K562 (cell line): ENCODE data around the gene ABL1. TPM values are rescaled to one million over a fixed set of nuclear protein-coding genes. Genes with fewer than 3 reads are reported as not detected.

Experiments
- SNIP1 ChIP-seq: fragments of 450-650 bp; IDR thresholded peaks from 2 replicates; pipeline ENCODE4 v1.7.1; 2017; ENCODE audit warnings: low read depth, mild to moderate bottlenecking
- polyA plus RNA-seq, 8 experiments: library from polyadenylated mRNA; depleted of rRNA in 4 of 8; stranded (reverse) in 5 of 8; unstranded in 3 of 8; fragments of >200 nt; fragmentation: Nextera tagmentation in 2 of 8; fragmentation: Illumina TruSeq in 1 of 8; extraction: Ambion mirVana in 2 of 8; extraction: Trizol in 1 of 8; gene quantifications; 2 replicates each; pipeline versions ENCODE4 v1.2.1 to v1.2.3, GENCODE V29; 2011 to 2014; ENCODE audit warnings: inconsistent platforms in 1 of 8, missing spikeins in 1 of 8
- total RNA-seq, 7 experiments: library from RNA; depleted of rRNA in 6 of 7; stranded (reverse); fragments of >200 nt in 6 of 7; fragmentation: Illumina TruSeq in 2 of 7; extraction: Trizol in 2 of 7; gene quantifications; 2 replicates each; pipeline versions ENCODE4 v1.2.1 to v1.2.3, GENCODE V29; 2011 to 2021; ENCODE audit warnings: low replicate concordance in 1 of 7
- TF ChIP-seq, protein P1 (sequence below), 2 experiments: IDR thresholded peaks in 1 of 2; conservative IDR thresholded peaks in 1 of 2; 2 replicates each; pipeline ENCODE4 v1.6.1; 2016; ENCODE audit warnings: low read depth in 2 of 2, mild to moderate bottlenecking in 1 of 2, missing compliant biosample characterization in 1 of 2, missing genetic modification characterization in 1 of 2, moderate library complexity in 1 of 2
- TF ChIP-seq, protein P2 (sequence below): fragments of 250-450 bp; sonication (Bioruptor Pico); IDR thresholded peaks from 2 replicates; pipeline ENCODE4 v1.4.0; 2020; ENCODE audit warnings: mild to moderate bottlenecking, moderate library complexity
- TF ChIP-seq, protein P3 (sequence below): IDR thresholded peaks from 2 replicates; pipeline ENCODE4 v1.6.1; 2011; ENCODE audit not compliant: insufficient read length; ENCODE audit errors: extremely low read depth

ABL1 gene
- total and polyA plus RNA-seq, 9 of the 15 experiments (the other 6 are each of a cell fraction or from before 2014, with no cell fraction given): 1.5 to 130 (median 37.8) TPM

DNA sequence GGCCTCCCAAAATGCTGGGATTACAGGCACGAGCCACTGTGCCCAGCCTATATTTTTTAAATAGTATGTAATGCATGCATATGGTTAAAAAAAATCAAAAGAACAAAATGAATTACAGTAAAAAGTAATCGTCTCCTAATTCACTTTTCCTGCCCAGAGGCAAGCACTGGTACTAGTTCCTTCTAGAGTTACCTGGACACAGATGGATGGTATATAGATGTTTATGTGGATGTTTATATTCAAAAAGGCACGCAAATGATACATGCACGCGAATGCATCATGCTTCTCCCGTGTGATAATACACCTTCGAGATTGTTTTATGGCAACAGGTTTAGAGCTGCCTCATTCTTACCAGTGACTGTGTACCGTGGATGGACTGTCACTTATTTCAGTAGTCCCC, 21.4 kb downstream of the ABL1 start (continued):
- TF ChIP-seq, protein P1, sequence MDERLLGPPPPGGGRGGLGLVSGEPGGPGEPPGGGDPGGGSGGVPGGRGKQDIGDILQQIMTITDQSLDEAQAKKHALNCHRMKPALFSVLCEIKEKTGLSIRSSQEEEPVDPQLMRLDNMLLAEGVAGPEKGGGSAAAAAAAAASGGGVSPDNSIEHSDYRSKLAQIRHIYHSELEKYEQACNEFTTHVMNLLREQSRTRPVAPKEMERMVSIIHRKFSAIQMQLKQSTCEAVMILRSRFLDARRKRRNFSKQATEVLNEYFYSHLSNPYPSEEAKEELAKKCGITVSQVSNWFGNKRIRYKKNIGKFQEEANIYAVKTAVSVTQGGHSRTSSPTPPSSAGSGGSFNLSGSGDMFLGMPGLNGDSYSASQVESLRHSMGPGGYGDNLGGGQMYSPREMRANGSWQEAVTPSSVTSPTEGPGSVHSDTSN (CRISPR knock-in tag; IDR thresholded peaks at IDR 0.05; ENCODE audit: low read depth): no peak
- TF ChIP-seq, protein P1 (tag; conservative IDR thresholded peaks at IDR 0.05; ENCODE audit: low read depth): no peak
- TF ChIP-seq, protein P2, sequence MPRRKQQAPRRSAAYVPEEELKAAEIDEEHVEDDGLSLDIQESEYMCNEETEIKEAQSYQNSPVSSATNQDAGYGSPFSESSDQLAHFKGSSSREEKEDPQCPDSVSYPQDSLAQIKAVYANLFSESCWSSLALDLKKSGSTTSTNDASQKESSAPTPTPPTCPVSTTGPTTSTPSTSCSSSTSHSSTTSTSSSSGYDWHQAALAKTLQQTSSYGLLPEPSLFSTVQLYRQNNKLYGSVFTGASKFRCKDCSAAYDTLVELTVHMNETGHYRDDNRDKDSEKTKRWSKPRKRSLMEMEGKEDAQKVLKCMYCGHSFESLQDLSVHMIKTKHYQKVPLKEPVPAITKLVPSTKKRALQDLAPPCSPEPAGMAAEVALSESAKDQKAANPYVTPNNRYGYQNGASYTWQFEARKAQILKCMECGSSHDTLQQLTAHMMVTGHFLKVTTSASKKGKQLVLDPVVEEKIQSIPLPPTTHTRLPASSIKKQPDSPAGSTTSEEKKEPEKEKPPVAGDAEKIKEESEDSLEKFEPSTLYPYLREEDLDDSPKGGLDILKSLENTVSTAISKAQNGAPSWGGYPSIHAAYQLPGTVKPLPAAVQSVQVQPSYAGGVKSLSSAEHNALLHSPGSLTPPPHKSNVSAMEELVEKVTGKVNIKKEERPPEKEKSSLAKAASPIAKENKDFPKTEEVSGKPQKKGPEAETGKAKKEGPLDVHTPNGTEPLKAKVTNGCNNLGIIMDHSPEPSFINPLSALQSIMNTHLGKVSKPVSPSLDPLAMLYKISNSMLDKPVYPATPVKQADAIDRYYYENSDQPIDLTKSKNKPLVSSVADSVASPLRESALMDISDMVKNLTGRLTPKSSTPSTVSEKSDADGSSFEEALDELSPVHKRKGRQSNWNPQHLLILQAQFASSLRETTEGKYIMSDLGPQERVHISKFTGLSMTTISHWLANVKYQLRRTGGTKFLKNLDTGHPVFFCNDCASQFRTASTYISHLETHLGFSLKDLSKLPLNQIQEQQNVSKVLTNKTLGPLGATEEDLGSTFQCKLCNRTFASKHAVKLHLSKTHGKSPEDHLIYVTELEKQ (CRISPR knock-in tag): no peak
- TF ChIP-seq SNIP1: no peak
- TF ChIP-seq, protein P3, sequence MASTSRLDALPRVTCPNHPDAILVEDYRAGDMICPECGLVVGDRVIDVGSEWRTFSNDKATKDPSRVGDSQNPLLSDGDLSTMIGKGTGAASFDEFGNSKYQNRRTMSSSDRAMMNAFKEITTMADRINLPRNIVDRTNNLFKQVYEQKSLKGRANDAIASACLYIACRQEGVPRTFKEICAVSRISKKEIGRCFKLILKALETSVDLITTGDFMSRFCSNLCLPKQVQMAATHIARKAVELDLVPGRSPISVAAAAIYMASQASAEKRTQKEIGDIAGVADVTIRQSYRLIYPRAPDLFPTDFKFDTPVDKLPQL: no peak
